Measurements from ENCODE around the gene ELMO1. TPM values are rescaled to one million over a fixed set of nuclear protein-coding genes. Genes with fewer than 3 reads are reported as not detected.

The ELMO1 gene
- total and polyA plus RNA-seq, 2 experiments from 2014 or later: 6.5 to 24.9 TPM

DNA sequence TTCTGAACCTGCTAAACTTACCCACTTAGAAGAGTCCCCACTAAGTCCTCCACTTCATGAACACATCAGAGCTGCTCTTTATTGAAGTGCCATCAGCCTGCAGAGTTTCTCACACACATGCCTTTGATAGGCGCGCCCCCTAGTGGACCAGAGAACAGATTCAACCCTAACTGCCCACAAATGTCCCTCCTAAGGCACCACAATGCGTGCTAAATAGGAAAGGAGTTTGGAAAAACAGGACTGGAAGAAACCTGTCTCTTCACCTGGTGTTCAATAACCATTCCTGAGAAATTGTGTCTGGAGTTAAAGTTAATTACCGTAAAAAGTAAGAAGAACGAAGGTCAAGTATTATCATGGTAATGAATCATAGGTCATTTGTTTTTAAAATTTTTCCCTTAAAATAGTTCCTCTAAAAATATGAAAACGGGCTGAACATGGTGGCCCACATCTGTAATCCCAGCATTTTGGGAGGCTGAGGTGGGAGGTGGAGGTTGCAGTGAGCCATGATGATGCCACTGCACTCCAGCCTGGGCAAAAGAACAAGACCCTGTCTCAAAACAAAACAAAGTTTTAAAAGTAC lies 249.7 kb downstream of the ELMO1 start:
- H3K4me1 ChIP-seq (ENCODE audit: insufficient read depth): no peaks in the 10 kb centered on the region
- Mint-ChIP-seq H3K36me3 (ENCODE audit: low read depth) (peaks cover 2% of the 10 kb centered on the region; the same call in 2 of the 3 replicates), H3K27me3 (ENCODE audit: insufficient read depth, low read depth, poor library complexity) (no peaks in the 10 kb centered on the region), H3K27ac (peak overlapping the region; percentile 65; the same call in 1 of the 2 replicates), H3K4me1 (peaks cover 6% of the 10 kb centered on the region; the same call in 1 of the 3 replicates), H3K4me3 (no peak overlapping the region), H3K9me3 (no peaks in the 10 kb centered on the region)
- no peak overlapping the region for H2AFZ ChIP-seq
- no peaks in the 10 kb centered on the region for H4K20me1 ChIP-seq (replicated peaks; ENCODE audit: insufficient read depth)
- no peaks in the 10 kb centered on the region for H3K79me2 ChIP-seq (replicated peaks; ENCODE audit: insufficient read depth)
- TF ChIP-seq CREB1 (CRISPR knock-in tag; IDR thresholded peaks at IDR 0.05; ENCODE audit: low read depth) (no peak), EZH2phosphoT487 (IDR thresholded peaks at IDR 0.05; ENCODE audit: unreplicated experiment) (no peak), EZH2 (IDR thresholded peaks at IDR 0.05; ENCODE audit: low read depth, unreplicated experiment) (no peak), JUNB (IDR thresholded peaks at IDR 0.05; ENCODE audit: unreplicated experiment) (no peak), NANOG (IDR thresholded peaks at IDR 0.05; ENCODE audit: borderline replicate concordance) (no peak), CTCF (conservative IDR thresholded peaks at IDR 0.05; ENCODE audit: low read depth in 2 of 2) (peak; percentile 95 to 98), STAT1 (IDR thresholded peaks at IDR 0.05; ENCODE audit: unreplicated experiment) (no peak), ZNF331 (CRISPR knock-in tag; IDR thresholded peaks at IDR 0.05; ENCODE audit: low read depth) (no peak)
- TF ChIP-seq, protein P1, sequence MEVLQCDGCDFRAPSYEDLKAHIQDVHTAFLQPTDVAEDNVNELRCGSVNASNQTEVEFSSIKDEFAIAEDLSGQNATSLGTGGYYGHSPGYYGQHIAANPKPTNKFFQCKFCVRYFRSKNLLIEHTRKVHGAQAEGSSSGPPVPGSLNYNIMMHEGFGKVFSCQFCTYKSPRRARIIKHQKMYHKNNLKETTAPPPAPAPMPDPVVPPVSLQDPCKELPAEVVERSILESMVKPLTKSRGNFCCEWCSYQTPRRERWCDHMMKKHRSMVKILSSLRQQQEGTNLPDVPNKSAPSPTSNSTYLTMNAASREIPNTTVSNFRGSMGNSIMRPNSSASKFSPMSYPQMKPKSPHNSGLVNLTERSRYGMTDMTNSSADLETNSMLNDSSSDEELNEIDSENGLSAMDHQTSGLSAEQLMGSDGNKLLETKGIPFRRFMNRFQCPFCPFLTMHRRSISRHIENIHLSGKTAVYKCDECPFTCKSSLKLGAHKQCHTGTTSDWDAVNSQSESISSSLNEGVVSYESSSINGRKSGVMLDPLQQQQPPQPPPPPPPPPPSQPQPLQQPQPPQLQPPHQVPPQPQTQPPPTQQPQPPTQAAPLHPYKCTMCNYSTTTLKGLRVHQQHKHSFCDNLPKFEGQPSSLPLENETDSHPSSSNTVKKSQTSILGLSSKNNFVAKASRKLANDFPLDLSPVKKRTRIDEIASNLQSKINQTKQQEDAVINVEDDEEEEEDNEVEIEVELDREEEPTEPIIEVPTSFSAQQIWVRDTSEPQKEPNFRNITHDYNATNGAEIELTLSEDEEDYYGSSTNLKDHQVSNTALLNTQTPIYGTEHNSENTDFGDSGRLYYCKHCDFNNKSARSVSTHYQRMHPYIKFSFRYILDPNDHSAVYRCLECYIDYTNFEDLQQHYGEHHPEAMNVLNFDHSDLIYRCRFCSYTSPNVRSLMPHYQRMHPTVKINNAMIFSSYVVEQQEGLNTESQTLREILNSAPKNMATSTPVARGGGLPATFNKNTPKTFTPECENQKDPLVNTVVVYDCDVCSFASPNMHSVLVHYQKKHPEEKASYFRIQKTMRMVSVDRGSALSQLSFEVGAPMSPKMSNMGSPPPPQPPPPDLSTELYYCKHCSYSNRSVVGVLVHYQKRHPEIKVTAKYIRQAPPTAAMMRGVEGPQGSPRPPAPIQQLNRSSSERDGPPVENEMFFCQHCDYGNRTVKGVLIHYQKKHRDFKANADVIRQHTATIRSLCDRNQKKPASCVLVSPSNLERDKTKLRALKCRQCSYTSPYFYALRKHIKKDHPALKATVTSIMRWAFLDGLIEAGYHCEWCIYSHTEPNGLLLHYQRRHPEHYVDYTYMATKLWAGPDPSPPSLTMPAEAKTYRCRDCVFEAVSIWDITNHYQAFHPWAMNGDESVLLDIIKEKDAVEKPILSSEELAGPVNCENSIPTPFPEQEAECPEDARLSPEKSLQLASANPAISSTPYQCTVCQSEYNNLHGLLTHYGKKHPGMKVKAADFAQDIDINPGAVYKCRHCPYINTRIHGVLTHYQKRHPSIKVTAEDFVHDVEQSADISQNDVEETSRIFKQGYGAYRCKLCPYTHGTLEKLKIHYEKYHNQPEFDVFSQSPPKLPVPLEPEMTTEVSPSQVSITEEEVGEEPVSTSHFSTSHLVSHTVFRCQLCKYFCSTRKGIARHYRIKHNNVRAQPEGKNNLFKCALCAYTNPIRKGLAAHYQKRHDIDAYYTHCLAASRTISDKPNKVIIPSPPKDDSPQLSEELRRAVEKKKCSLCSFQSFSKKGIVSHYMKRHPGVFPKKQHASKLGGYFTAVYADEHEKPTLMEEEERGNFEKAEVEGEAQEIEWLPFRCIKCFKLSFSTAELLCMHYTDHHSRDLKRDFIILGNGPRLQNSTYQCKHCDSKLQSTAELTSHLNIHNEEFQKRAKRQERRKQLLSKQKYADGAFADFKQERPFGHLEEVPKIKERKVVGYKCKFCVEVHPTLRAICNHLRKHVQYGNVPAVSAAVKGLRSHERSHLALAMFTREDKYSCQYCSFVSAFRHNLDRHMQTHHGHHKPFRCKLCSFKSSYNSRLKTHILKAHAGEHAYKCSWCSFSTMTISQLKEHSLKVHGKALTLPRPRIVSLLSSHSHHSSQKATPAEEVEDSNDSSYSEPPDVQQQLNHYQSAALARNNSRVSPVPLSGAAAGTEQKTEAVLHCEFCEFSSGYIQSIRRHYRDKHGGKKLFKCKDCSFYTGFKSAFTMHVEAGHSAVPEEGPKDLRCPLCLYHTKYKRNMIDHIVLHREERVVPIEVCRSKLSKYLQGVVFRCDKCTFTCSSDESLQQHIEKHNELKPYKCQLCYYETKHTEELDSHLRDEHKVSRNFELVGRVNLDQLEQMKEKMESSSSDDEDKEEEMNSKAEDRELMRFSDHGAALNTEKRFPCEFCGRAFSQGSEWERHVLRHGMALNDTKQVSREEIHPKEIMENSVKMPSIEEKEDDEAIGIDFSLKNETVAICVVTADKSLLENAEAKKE (CRISPR knock-in tag; IDR thresholded peaks at IDR 0.05): no peak
- H3K27me3 ChIP-seq (ENCODE audit: insufficient read depth): no peaks in the 10 kb centered on the region
- H3K36me3 ChIP-seq (ENCODE audit: insufficient read depth): no peaks in the 10 kb centered on the region
- H3K9me2 ChIP-seq (ENCODE audit: insufficient read depth): no peaks in the 10 kb centered on the region
- H3K27ac ChIP-seq (ENCODE audit: low read depth): no peak overlapping the region
- no peak overlapping the region for H3K4me3 ChIP-seq
- H3F3A ChIP-seq (replicated peaks; ENCODE audit: low read depth): no peaks in the 10 kb centered on the region
- peak; percentile 90 for ATAC-seq
- DNase-seq (ENCODE audit: low spot score): peak; percentile 88
- no peak overlapping the region for H3K4me2 ChIP-seq

All from GM23338 (cell line).